ENCODE measurements around the gene POC1A.
A peak's percentile ranks its signal among the peaks of the same experiment; 100 is the strongest.
"Not testable (repeated sequence)": the region's sequence is repeated elsewhere in the genome, so short reads cannot be mapped to it uniquely, and the experiment has no call there.

POC1A gene

DNA sequence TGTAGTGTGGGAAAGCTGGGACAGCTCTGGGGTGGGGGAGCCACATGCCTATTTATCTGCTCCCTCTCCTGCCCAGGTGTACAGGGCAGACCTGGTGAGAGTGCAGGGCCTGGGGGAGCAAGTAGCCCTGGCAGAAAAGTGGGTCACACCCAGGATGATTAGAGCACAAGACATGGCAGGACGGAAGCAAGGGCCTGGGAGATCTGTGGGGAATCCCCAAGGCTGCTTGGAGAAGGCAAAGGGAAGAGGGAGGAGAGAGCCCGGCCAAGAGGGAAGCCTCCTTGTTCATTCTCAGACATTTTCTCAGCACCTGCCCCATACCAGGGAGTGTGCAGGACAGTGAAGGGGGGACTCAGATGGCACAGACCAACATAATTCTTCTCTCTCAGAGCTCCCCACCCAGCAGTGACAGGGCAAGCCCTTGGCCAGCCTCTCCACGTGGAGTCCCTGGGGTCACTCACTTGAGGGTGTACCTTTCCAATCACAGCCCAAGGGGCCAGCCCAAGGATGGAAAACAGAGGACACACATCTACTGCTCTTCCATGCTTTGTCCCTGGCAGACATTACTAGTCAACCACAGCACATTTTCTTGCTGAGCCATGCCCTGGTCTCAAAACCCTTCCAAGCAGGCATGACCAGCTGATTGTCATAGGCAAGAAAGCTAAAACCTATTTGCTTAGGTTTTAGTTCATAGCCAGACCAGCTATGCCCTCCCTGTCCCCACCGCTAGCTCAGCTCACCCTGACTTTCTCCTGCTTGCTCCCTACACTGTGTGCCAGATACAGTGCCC, 92.9 kb downstream of the POC1A start:
- DNase-seq, result no peak

DNA sequence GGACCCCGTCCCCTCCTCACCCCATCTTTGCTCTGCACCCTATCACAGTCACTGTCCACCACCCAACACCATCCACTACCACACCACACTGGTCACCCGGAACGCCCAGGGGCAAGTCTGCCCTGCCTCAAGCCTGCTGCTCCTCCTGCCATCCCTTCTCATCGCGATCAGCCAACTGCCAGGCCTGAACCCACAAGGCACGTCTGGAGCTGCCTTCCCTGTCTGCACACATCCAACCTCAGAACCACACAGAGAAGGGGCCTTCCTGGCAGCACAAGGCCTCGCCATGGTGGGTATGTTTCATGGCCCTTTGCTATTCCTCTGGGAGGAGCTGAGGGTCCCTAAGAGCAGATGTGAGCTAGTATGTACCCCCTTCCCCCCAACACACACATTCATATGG, 94.4 kb downstream of the POC1A start:
- DNase-seq, result no peak

DNA sequence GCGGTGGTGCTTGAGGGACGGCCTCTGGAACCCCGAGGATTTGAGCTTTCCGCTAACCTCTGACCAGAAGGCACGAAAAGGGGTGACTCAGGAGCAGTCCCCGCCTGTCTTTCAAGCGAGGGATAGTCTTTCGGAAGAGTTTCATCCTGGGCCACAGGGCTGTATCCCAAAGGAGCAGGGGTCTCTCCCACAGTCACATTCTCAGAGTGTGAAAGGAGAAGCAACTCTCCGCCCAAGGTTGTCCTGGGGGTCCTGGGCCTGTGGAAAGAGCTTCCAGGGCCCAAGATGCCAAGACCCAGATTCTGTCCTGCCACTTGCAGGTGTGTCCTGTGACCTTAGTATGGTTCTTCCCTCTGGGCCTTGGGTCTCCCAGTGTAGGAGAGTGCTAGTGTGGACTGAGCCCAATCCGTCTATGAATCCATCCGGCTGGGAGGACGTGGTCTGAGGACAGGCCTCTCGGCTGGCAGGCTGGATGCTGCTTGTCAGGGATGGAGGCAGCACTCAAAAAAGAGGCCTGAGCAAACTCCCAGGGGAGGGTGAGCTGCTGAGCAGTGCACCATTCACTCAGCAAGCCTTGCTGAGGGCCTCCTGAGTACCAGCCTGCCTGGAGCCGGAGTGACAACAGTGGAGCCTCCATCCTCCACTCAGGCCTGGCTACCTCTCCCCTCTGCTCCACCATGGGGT, 96.3 kb downstream of the POC1A start:
- DNase-seq, result no peak

DNA sequence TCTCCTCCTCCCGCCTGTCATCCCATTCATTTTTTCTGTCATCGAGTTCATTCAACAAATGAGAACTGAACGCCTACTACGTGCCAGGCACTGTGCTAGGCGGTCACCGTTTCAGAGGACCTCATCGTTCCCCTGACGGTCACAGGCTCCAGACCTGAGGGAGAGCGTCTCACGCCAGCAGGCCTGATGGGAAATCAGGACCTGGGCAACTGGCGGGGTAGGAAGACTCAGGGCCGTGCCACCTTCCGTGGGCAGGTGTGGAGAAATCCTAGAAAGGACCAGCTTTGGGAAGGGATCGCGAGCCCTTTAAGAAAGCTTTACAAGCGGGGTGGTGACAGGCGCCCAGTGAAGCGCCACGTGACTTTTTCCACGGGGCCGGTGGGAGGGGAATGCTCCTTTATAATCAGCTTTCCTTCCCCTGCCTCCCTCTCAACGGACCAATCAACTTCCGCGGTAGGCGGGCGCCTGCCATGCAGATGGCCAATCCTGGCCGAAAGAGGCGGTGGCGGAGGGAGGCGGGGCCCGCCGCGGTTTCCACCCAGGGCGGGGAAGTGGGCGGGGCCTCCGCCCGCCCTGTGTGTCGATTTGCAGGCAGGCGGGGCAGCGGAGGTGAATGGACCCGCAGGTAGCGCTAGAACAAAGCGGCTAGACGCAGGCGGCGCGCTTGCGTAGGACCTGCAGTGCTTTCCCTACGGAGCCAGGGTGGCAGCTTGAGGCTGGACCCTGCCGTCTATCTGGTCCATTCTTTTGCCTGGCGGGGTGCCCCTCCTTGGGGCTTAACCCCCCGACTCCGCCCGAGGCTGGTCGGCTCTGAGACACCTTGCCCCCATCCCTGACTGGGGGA, 97.0 kb downstream of the POC1A start:
- peak; percentile 100 for DNase-seq

DNA sequence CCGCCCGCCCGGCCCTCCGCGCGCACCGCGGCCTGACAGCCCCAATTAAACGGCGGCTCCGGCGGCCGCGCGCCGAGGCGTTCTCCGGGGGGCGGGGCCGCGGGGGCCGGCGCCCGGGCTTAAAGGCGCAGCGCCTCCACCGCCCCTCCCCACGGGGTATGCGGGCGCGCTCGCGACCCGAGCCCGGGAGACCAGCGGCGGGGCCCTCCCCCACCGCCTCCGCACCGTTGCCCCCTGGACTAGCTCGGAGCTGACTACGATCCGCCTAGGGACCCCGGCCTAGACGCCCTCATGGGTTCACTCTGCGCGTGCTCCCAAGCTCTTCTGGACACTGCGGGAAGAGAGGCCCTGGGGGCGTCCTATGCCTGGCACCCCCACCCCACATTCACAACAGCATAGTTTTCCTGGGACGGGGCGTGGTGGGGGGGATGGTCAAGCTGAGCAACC, 97.7 kb downstream of the POC1A start, which contains the start of gene DUSP7:
TSS of gene DUSP7 (minus strand) at position 51 of the 447 bp plus-strand sequence. CDS start 205 bp downstream, outside the sequence.
- DNase-seq, result peak; percentile 55

DNA sequence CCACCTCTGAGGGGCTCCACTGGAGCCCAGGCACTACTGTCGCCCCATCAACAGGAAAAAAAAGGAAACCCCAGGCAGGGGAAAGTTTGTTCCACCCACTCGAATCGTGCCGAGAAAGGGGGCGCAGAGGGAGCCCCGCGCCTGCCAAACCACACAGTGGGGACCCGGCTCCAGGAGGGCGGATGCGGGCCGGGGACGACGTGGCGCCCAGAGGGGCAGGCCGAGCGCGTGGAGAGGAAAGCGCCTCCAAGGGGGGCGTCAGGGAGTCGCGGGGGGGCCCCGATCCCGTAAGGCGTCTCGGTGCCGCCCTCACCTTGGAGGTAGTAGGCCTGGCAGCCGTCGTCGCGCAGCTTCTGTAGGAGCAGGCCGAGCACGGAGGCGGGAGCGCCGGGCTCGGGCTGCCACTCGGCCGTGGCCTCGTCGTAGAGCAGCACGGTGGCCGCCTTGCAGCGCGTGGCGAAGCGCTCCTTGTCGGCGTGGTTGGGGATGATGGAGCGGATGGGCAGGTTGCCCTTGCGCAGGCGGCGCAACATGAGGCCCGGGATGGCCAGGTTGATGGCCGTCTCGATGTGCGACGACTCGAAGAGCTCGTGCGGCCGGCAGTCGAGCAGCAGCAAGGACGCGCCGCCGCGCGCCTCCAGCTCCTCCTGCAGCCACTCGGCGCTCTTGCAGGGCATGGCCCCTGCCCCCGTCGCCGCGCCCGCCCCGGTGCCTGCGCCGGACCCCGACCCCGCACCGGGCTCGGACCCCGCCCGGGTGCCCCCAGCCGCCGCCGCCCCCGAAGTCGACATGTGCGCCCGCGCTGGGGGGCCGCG, 98.5 kb downstream of the POC1A start:
- DNase-seq, result peak; percentile 21

DNA sequence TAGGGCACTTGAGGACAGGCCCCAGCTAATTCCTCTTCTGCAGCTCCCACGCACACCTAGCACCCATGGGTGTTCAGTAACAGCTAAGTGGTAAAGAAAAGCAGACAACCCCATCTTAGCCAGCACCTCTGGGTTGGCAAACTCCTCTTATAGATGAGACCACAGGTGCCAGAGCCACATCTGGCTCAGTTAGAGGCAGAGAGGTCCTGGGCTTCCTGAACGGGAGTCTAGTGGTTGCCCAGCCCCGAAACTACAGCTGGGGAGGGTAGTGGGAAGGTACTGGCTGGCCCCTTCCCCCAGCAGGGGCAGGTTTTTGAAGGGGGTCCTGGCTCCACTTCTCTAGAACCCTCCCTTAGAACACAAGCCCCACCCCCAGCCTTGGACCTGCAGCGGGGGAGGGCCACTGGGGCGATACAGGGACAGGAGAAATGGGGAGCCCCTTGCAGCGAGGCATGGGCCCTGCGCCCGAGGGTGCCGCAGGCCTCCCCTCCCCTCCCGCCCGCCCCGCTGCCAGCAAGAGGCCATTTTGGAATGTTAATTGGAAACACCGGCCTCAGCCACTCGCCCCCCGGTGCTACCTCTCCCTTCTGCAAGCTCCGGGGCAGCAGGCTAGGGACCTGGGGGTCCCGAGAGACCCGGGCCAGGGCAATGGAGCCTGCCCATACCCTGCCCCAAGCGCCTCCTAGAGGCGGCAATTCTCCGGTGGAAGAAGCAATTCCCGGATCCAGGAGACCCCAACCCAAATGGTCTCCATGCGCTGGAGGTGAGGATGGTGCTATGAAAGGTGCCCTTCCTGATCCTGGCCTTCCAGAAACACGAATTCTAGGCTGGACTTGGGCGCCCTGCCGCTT, 99.3 kb downstream of the POC1A start:
- no peak for DNase-seq

DNA sequence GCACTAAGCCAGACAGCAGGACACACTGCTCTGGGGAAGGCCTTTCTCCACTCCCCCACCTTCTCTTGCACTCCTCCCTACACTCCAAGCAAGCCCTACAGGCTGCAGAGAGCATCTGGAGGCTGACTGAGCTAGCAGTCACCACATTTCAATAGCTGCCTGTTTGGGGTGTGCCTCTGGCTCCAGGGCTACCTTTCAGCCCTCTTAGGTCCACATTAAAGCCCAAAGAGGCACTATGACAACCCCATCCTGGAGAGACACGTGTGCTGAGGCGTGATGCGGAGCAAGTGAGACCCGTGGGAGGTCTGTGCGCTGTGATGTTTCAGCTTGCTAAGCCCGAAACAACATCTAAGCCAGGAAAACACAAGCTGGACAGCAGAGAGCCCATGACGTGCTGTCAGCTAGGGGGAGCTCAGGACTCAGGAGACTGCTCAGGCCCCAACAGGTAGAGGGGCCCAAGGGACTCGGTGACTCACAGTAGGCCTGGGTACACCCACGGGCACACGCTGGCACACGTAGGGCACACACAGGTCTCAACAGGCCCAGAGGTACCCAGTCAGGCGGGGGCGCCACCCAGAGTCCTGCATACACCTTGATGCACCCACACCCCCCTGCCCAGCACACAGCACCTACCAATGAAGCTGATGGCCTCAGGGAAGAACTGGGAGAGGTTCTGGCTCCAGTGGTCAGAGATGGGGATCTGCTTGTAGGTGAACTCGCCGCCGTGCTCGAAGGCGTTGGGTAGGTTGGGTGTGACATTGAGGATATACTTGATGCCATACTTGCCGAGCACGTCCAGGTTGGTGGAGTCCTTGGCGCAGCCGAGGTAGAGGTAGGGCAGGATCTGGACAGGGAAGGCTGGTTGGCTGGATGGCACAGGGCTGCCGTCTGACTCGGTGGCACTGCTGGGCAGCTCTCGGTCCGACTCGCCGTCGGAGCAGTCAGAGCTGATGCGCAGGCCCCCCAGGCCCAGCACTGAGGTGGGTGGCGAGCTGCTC, 100.6 kb downstream of the POC1A start:
- DNase-seq, result peak; percentile 36

DNA sequence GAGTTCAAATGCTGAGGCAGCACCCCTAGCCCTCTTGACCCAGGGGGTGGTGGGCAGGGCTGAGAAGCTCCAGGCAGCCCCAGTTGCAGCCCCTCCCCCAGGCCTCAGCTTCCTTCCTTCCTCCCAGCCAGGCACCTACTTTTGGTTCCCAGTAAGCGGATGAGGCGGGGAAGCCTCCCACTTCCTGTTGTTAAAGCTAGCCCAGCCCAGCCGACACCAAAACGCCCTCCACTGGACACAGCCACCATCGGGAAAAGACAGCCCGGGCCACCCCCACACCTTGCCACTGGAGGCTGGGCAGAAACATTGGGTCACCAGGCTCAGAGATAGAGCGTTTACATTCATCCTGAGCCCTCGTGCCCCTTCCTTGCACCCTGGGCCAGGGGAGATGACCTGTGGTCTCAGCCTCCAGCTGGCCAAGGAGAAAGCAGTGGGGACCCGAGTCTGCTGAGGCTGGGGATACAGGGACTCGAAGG, 101.4 kb downstream of the POC1A start:
- no peak for DNase-seq

DNA sequence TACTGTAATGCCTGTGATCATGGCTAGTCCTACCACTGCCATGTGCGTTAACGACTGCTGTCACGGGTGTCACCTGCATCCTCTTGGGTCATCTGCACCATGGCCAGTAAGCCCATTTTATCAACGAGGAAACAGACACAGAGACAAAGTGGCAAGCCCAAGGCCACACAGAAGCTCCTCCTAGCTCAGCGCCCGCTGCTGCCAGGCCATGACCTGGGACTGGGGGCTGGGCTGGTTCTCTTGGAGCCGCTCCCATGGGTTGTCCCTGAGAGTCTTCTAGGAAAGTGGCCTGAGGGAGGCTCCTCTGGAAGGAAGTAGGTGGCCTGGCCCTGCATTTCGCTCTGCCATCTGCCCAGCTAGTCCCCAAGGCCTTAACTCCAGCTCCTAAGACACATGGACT, 102.8 kb downstream of the POC1A start:
- DNase-seq, result no peak

DNA sequence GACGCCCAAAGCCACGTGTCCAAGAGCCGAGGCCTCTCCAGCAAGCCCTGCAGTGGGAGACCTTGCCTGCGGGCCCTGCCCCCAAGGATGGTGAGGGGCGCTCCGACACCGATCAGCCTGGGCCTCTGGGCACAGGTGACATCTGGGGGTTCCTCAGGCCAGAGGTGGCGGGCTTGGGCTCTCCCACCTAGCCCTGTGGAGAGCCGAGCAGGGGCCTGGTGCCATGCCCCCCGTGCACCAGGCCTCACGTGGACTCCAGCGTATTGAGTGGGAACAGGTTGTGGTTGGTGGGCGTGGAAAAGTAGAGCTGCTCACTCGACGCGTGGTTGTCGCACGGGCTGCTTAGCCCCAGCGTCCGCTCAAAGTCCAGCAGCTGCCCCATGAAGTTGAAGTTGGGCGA, 103.7 kb downstream of the POC1A start:
- no peak for DNase-seq

DNA sequence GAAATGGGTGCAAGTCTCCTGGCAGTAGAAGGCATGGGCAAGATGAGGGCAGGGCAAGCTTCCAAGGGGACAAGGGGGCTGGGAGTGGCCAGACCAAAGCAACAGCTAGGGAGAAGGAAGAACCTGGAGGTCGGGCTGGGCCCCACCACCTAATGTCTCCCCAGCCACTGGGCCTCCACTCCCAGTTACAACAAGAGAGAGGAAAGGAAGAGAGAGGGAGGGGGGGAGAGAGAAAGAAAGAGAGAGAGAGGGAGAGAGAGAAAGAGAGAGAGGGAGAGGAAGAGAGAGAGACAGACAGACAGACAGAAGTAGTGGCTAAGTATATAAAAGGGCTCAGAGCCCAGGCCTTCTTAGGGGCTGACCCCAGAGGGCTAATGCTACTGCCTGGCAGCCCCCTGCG, 104.7 kb downstream of the POC1A start:
- DNase-seq, result no peak

DNA sequence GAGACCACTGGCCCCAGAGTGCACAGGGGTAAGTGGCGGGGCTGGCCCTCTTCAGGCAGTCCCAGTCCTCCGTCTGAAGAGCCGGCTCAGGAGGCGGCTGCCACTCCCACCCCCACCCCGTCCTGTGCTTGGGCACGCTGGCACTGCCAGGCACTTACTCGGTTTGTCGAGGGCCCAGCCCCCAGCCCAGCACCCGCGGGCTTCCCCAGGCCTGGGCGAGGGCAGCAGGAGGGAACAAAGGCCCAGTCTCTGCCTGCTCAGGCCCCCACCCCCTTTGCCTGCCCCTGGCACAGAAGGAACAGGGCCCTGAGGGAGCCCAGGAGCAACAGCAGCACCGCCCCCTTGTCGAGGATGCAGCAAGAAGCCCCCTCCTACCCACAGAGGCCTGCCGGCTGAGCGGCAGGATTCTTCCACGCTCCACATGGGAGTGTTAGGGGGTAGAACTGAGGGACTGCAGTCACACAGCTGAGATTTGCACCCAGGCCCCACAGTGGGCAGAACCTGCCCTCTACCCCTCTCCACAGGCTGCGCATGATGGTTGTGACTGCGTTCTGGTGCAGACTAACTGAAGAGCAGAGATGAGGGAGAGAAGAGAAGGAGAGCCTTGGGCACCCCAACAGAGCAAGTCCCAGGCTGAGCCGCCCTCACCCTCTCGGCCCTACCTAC, 106.8 kb downstream of the POC1A start:
- DNase-seq, result no peak

DNA sequence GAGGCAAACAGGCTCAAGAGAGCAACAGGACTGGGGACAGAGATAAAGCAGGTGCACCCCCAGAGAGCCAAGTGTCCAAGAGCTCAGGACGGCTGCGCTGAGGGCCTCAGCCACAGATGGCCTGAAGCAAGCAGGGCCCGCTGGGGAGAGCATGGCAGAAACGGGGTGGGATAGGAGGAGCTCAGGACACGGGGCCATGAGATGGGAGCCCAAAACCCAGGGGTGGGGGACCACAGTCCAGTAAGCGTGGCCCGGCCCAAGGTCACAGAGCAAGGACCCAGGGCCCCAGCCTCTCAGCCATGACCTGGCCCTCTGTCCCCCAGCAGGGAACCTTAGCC, 107.4 kb downstream of the POC1A start:
- no peak for DNase-seq

DNA sequence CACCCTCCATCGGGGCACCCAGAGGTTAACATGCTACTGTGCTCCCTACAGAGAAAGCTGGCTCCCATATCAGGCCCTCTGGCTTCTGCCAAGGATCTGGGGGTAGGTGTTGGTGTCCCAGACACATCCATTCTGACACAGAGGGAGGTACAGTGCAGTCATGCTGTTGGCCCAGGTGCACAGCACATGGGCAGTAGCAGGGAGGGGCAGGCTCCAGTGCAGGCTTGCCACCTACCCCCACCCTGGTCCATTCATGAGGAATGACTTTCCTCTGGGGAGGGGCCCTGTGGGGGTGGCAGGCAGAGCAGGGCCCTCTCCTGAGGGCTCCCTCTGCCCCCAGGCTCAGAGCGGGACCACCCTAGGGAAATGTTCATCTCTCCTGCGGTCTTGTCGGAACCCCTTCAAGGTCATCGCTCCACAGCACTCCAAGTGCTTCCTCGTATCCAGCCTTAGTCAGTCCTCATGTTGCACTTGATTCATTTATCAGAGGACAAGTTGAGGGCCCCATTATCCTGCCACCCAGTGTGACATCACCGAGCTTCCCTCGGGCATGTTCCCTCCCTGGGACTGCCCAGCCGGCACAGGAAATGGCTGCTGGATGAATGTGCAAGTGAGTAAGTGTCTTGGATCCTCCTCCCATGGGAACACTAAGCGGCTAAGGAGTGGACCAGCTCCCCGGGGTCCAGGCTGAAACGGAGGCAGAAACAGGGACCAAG, 107.9 kb downstream of the POC1A start:
- no peak for DNase-seq

DNA sequence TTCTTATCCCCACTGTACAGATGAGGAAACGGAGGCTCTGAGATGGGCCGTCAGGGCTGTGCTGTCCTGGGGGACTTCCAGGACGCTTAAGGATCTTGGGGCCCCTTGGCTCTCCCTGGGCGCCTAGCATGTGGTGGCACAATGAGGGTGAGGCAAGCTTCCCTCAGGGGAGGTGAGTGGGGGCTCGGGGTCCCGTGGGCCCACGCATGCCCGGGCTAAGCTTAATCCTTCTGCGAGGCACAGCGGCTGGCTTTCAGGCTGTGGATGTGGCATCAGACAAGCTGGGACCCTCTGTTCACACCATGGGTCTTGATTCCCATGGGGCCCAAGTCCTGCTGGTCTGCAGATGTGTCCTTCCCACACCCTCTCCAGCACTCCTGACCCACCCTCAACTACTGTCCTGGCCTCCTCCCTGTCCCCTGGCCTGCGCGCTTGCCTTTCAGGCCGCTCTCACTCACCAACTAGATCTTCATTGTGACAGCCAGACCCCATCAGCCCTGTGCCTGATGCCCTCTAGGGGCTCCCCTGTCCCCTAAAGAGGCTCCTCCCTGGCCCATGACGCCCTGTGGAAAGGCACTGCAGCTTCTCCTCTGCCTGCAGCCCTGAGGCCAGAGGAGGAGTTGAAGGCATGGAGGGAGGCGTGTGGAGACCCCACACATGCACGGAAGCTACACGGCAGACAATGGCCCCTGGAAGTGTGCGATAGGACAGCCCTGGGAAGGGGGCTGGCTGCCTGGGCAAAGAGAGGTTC, 109.2 kb downstream of the POC1A start:
- DNase-seq, result no peak

DNA sequence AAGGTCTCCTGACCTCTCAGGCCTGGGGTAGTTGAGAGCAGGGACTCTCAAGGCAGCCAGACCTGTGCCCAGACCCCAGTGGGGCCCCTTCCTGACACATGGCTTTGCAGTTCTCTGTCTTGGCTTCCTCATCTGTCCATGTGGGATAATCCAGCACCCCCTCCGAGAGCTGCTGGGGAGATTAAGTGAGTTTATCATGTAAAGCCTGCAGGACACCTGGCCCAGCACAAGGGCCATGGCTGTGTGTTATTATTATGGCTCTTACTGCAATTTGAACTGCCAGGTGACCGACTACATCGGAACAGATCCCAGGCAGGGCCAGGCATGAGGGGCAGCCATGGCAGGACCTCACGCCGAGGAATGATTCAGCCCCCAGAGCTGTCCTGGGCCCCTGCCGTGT, 110.5 kb downstream of the POC1A start:
- DNase-seq, result no peak

DNA sequence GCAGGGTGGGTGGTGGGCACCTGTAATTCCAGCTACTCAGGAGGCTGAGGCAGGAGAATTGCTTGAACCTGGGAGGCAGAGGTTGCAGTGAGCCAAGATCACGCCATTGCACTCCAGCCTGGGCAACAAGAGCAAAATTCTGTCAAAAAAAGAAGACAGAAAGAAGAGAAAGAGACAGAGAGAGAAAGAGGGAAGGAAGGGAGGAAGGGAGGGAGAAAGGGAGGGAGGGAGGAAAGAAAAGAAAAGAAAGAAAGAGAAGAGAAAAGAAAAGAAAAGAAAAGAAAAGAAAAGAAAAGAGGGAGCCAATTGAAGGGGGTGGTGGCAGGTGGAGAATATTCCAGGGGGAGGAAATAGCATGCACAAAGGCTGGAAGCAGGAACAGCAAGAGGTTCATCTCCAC, 111.2 kb downstream of the POC1A start:
- not testable (repeated sequence) for DNase-seq

Measured in activated CD4-positive, alpha-beta T cell treated with anti-CD3 and anti-CD28 coated beads for 1 hour (primary cell).